ENCODE results near the gene PMPCB. TPM values are rescaled to one million over a fixed set of nuclear protein-coding genes. Genes with fewer than 3 reads are reported as not detected.
"Not testable (repeated sequence)": the region's sequence is repeated elsewhere in the genome, so short reads cannot be mapped to it uniquely, and the experiment has no call there.

The PMPCB gene, protein sequence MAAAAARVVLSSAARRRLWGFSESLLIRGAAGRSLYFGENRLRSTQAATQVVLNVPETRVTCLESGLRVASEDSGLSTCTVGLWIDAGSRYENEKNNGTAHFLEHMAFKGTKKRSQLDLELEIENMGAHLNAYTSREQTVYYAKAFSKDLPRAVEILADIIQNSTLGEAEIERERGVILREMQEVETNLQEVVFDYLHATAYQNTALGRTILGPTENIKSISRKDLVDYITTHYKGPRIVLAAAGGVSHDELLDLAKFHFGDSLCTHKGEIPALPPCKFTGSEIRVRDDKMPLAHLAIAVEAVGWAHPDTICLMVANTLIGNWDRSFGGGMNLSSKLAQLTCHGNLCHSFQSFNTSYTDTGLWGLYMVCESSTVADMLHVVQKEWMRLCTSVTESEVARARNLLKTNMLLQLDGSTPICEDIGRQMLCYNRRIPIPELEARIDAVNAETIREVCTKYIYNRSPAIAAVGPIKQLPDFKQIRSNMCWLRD
- 96.1 and 110 TPM in 2 replicates for total RNA-seq (2014; rRNA removed; shearing (Covaris generic))

DNA sequence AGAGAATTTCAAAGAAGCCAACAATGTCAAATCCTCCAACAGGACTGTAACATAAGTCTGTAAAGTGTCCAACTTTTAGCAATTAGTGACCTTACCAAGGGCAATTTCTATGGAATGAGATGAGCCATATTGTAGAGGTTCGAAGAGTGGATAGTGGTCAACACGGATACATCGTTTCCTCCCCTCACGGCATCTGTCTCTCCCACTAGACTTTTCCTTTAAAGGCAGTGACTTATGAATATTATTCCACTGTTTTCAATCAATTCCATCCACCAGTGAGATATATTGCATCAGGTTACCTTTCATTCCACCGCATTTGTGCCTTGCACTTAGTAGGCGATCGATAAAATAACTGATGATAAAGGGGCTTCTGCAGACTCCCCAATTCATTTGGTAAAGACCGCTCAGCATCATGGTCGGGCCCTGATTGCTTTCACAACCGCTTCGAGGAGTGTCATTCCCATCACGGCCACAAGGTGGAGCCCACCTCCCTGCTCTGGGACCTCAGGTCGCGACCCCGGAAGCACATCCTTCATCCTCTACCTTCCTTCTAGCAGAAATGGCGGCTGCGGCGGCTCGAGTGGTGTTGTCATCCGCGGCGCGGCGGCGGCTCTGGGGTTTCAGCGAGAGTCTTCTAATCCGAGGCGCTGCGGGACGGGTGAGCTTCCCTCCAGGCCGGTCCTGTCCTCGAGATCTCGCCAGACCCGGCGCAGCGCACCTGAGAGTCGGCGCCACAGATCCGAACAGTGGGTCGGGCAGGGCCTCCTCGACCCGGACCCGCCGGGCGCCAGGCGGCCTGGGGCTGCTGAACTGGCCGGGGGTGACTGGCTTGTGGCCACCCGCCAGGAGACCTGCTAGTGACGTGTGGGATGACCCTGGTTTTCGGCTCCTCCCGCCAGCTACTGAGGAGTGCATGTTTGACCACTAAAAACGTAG, at the start of gene PMPCB:
PMPCB (plus strand) TSS at position 535 of the 936 bp plus-strand sequence; CDS start at position 560, 25 bp downstream.
- Histone ChIP-seq H3K27me3 (no peaks in the 10 kb centered on the region), H3K36me3 (peaks cover 30% of the 10 kb centered on the region), H3K9me3 (replicated peaks) (no peaks in the 10 kb centered on the region), H3K4me3 (peak within 1 kb of the TSS; percentile 77), H3K27ac (peak within 1 kb of the TSS; percentile 67), H3K4me1 (peaks cover 7% of the 10 kb centered on the region; the same call in 1 of the 2 replicates)
- DNase-seq: peak; percentile 96 to 98

DNA sequence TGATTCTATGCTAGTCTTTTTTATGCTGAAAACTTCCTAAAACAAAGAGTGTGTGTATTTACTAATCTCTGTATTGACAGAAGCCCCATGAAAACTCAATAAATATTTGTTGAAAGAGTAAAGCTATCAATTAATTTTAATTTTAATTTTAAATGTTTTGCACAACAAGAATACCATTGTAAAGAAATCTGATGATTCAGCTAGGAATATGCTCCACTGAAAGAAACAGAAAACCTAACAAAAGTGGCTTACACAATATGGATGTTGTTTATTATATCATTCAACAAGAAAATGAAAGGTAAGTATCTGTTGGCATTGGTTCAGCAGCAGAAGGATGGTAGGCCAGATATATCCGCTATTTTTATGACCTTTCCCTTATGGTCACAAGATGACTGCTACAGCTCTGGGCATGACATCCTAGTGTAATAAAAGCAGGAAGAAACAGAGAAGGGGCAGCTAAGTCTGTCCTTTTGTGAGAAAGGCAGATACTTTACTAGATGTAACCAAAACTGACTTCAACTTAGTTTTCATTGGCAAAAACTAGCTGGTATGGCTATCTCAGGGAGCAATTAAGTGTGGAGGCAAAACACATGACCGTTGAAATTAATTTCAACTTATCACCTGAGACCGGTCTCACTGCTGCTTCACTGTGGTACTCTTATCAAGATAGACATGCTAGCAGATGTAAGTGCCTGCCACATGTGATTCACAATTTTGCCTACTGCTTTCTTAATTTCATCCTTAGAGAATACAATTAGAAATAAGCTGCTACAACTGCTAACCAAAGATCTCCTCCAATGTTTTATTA, 43.3 kb upstream of the PMPCB start:
- H3K4me3 ChIP-seq; DNase-seq; H3K4me1 ChIP-seq; H3K27ac ChIP-seq; H3K36me3 ChIP-seq; H3K27me3 ChIP-seq; H3K9me3 ChIP-seq (replicated peaks): not testable (repeated sequence)

DNA sequence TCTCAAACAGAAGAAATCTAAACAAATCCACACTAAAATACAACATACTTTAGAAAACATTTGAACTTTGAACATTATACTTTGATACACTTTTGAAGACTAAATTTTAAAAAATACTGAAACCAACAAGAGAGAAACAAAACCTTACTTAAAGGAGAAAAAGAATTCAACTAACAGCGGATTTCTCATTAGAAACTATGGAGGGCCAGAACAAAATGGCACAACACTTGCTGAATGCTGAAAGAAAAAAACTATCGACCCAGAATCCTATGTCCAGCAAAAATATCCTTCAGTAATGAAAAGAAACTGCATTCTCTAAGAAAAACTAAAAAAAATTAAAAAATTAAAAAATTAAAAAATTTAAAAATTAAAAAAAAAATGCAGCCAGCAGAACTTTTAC, 33.2 kb upstream of the PMPCB start:
- H3K4me1 ChIP-seq; H3K36me3 ChIP-seq; H3K27ac ChIP-seq; H3K27me3 ChIP-seq; DNase-seq; H3K9me3 ChIP-seq (replicated peaks); H3K4me3 ChIP-seq: not testable (repeated sequence)

DNA sequence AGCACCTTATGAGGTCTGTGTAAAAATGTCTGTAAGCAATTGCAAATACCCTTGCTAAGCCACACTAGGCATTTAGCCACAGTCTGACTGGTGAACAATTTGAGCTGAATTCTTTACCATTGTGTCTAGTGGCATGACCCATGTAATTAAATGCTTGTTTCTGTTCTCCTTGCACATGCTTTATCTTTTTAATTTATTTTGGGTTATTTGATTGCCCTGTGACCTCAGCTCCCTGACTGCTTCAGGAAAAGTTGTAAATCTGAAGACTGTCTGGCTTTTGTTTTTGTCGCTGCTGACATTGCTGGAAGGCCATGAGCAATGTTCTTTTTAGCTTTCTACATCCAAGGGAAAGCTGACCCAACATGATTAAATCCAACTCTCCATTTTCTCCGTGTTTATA, 31.0 kb upstream of the PMPCB start:
- not testable (repeated sequence) for H3K27me3 ChIP-seq; H3K27ac ChIP-seq; DNase-seq; H3K36me3 ChIP-seq; H3K9me3 ChIP-seq (replicated peaks); H3K4me3 ChIP-seq; H3K4me1 ChIP-seq

DNA sequence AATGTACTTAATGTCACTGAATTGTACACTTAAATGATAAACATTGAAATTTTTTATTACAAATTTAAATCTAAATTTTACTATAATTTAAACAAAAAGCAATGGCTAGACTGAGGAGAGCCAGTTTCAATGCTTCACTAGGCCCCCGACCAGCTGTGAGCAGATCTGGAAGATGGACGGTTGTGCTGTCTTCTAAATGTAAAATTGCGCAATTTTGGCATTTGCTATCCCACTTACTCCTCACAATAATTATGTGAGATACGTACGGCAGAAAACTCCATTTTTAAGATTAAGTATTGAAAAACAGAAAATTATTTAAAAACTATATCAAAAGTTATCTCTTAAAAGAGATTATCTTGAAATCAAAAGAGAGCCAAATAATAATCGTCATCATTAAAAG, 23.9 kb upstream of the PMPCB start:
- not testable (repeated sequence) for DNase-seq, H3K36me3 ChIP-seq

DNA sequence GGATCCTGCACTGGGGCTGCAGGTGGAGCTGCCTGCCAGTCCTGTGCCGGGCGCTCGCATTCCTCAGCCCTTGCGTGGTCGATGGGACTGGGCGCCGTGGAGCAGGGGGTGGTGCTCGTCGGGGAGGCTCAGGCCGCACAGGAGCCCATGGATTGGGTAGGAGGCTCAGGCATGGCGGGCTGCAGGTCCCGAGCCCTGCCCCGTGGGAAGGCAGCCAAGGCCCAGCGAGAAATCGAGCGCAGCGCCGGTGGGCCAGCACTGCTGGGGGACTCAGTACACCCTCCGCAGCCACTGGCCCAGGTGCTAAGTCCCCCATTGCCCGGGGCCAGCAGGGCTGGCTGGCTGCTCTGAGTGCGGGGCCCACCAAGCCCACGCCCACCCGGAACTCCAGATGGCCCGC, 22.4 kb upstream of the PMPCB start:
- not testable (repeated sequence) for H3K4me3 ChIP-seq; H3K27ac ChIP-seq; DNase-seq; H3K4me1 ChIP-seq; H3K27me3 ChIP-seq; H3K9me3 ChIP-seq (replicated peaks); H3K36me3 ChIP-seq

More for the DNA sequence above, 23.9 kb upstream of the PMPCB start:
- not testable (repeated sequence) for H3K4me3 ChIP-seq; H3K9me3 ChIP-seq (replicated peaks); H3K27me3 ChIP-seq; H3K27ac ChIP-seq; H3K4me1 ChIP-seq

DNA sequence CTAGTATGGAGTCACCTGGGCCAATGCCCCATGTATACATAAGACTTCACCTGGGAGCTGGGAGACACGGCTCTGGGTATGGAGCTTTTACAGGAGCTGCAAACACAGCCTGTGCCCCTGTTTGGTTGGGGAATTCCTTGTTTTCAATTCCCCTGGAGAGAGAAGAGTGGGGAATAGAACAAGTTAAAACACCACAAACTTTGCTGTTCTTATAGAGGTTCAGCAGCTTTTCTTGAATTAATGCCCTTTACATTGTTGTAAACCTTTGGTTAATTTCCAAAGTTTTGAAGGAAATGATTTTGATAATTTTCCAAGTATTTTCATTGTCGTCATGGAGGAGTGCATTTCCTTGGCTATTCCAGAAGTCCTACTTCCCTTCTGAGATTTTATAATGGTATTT, 19.0 kb upstream of the PMPCB start:
- H3K9me3 ChIP-seq (replicated peaks); DNase-seq; H3K27me3 ChIP-seq; H3K27ac ChIP-seq; H3K36me3 ChIP-seq; H3K4me3 ChIP-seq; H3K4me1 ChIP-seq: not testable (repeated sequence)

DNA sequence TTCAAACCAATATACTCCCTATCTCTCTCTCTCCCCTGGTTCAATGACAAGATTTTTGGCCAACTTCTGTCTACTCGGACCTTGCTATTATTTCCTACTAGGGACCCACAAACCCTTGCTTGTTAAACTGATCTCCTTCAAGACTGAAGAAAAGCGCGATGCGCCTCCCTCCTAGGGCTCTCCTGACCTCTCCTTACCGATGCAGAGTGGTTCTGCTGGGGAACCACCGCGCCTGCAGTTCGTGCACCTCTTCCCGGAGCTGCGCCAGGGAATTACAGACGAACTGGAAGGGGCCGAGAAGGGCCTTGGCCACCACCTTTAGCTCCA, 17.6 kb upstream of the PMPCB start:
- H3K36me3 ChIP-seq; H3K4me1 ChIP-seq; H3K9me3 ChIP-seq (replicated peaks); H3K27me3 ChIP-seq: not testable (repeated sequence)
- peak overlapping the region; percentile 16; the same call in 1 of the 2 replicates for H3K27ac ChIP-seq
- DNase-seq: peak in 1 of 2 experiments; percentile 34
- peak overlapping the region; percentile 76 for H3K4me3 ChIP-seq

DNA sequence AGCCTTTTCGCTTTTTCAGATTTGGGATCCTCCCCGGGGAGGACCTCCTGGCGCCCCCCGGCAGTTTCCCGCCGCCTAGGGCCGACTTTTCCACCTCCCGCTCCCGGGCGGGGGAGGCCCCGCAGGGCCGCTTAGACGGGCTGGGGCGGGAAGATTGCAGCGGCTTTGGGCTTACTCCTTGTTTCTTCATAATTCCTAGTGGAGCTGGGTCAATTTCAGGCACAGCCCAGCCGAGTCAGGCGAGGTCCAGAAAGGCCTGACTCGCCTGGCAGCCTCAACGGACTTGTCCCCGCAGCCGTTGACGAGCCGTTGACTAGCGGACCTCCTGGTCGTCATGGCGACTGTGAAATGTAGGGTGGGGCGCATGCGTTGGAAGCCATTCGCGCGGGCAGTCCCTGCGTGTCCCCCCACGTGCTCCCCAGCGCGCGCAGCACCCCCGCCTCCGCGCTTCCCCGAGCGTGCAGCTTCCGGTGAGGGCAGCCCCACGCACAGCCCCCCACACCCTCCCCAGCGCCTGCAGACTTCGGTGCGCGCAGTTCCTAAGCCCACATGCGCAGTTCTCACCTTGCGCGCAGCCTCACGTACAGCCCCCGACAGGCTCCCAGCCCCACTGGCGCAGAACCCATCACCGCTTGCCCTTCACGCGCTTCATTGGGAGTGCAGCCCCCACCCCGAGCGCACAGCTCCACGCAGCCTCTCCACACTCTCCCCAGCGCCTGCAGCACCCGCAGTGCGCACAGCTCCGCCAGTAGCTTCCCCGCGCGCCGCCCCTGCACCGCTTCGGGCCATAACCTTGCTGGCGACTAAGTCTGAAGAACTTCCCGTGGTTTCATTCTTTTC, 17.1 kb upstream of the PMPCB start:
- Histone ChIP-seq H3K4me3 (peak overlapping the region; percentile 76), H3K27ac (peak overlapping the region; percentile 16; the same call in 1 of the 2 replicates)
- H3K9me3 ChIP-seq (replicated peaks); H3K36me3 ChIP-seq; H3K4me1 ChIP-seq; H3K27me3 ChIP-seq: not testable (repeated sequence)
- peak; percentile 82 to 86 for DNase-seq

DNA sequence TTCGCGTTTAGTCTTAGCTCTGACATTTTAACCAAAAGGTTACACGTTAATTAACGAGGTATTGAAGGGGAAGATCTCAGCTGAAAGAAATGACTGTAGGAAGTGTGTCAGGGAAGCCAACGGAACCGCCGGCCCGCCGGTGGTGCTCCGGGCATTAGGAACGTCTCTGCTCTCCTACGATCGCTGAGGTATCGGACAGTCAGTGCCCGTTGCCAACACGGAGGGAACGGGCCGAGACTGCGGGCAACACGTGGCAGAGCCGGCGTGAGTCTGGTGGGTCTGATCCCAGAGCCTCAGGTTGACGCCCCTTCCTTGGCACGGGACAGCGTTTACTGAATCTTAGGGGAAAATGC, 16.5 kb upstream of the PMPCB start:
- DNase-seq: peak in 1 of 2 experiments; percentile 15
- not testable (repeated sequence) for H3K27me3 ChIP-seq; H3K36me3 ChIP-seq; H3K9me3 ChIP-seq (replicated peaks); H3K27ac ChIP-seq; H3K4me1 ChIP-seq
- H3K4me3 ChIP-seq: peak overlapping the region; percentile 76

DNA sequence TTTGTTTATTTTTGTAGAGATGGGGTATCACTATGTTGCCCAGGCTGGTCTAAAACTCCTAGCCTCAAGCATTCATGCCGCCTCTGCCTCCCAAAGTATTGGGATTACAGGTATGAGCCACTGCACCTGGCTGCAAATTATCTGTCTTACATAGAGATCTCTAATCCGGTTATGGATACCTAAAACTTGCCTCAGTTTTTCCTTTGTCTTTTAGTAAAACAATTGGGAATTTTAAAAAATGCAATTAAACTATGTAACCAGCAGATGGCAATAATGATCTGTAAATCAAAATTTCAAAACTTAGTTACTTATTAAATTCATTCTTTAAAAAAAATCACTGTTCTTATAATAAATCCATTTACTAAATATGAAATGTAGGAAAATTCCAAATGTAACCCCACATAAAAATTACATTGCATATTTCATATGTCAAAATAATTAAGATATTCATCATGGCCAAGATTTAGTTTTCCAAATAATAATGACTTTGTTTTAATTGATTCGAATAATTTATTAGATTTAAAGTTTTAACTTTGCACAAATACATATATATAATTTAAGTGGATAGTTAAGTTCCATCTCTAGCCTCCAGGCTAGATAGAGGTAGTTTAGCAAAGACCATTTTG, 14.3 kb upstream of the PMPCB start:
- H3K36me3 ChIP-seq; H3K9me3 ChIP-seq (replicated peaks); H3K27me3 ChIP-seq; H3K27ac ChIP-seq; H3K4me1 ChIP-seq; DNase-seq; H3K4me3 ChIP-seq: not testable (repeated sequence)

DNA sequence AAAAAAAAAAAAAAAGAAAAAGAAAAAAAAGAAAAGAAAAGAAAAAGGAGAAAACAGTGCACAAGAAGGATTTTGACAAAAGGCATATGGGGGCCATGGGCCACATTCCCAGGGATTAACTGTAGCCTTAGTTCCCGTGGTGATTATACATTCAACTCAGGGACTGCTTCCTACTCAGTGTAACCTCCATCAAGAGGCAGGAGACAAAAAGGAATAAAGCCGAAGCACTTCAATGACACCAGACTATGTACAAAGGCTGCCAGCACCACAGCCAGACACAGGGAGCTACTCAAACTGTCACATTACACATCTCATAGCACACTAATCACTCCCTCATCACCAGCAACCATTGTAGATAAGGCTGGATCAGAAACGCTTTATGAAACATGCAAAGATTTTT, 5.1 kb upstream of the PMPCB start:
- H3K27ac ChIP-seq: no peak overlapping the region
- H3K4me3 ChIP-seq: no peak overlapping the region
- DNase-seq: no peak
- H3K36me3 ChIP-seq: no peaks in the 10 kb centered on the region
- no peaks in the 10 kb centered on the region for H3K9me3 ChIP-seq (replicated peaks)
- H3K27me3 ChIP-seq: peaks cover 3% of the 10 kb centered on the region; the same call in 1 of the 2 replicates
- no peaks in the 10 kb centered on the region for H3K4me1 ChIP-seq

DNA sequence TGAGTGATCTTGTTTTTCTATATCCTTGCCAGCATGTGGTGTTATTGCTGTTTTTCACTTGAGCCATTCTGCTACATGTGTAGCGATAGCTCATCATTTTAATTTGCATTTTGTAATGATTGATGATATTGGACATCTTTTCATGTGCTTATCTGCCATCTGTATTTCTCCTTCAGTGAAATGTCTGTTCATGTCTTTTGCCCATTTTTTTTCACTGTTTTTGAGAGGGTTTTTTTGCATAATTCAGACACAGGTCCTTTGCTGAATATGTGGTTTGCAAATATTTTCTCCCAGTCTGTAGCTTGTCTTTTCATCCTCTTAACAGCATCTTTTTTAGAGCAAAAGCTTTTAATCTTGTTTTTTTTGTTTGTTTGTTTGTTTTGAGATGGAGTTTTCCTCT, 3.7 kb upstream of the PMPCB start:
- no peaks in the 10 kb centered on the region for H3K36me3 ChIP-seq
- H3K27ac ChIP-seq: no peak overlapping the region
- DNase-seq: no peak

More for the DNA sequence above, 3.7 kb upstream of the PMPCB start:
- H3K4me3 ChIP-seq: no peak overlapping the region
- H3K27me3 ChIP-seq: peaks cover 3% of the 10 kb centered on the region; the same call in 1 of the 2 replicates
- H3K4me1 ChIP-seq: peaks cover 3% of the 10 kb centered on the region; the same call in 1 of the 2 replicates
- no peaks in the 10 kb centered on the region for H3K9me3 ChIP-seq (replicated peaks)
